GM12864 (cell line): ENCODE data around the gene NOL4L.

Experiments
- DNase-seq: peaks from one replicate; pipeline ENCODE4 v3.0.0-alpha.2; 2011; ENCODE audit warnings: low read depth
- H3K4me3 ChIP-seq: 2 replicates; pipeline ENCODE4 v1.5.1; 2011; ENCODE audit warnings: mild to moderate bottlenecking, low read depth, low read length, control low read depth
- TF ChIP-seq, protein P1 (sequence below): IDR thresholded peaks from 2 replicates; pipeline ENCODE4 v1.5.1; 2011; ENCODE audit warnings: low read depth, mild to moderate bottlenecking, moderate library complexity, low read length, control low read depth, inconsistent platforms; ENCODE audit errors: missing control alignments

The NOL4L gene

DNA sequence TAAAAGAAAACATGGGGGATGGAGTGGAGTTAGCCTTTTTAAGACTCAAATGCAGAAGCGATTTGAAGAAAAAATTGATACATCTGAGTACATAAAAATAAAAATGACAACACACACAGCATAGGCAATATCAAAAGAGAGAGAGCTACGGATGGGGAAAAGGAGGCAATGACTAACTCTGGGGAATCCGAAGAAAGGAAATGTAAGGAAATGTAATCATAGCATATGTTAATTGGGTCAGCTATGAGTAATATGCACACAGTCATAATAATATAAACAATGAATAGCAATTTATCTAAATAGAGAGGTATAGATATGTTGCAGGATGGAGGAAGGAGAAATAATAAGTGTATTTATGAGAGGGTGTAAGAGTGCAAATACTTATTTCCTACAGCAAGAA, 83.4 kb downstream of the NOL4L start:
- DNase-seq = no peak
- TF ChIP-seq, protein P1, sequence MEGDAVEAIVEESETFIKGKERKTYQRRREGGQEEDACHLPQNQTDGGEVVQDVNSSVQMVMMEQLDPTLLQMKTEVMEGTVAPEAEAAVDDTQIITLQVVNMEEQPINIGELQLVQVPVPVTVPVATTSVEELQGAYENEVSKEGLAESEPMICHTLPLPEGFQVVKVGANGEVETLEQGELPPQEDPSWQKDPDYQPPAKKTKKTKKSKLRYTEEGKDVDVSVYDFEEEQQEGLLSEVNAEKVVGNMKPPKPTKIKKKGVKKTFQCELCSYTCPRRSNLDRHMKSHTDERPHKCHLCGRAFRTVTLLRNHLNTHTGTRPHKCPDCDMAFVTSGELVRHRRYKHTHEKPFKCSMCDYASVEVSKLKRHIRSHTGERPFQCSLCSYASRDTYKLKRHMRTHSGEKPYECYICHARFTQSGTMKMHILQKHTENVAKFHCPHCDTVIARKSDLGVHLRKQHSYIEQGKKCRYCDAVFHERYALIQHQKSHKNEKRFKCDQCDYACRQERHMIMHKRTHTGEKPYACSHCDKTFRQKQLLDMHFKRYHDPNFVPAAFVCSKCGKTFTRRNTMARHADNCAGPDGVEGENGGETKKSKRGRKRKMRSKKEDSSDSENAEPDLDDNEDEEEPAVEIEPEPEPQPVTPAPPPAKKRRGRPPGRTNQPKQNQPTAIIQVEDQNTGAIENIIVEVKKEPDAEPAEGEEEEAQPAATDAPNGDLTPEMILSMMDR = no peak

DNA sequence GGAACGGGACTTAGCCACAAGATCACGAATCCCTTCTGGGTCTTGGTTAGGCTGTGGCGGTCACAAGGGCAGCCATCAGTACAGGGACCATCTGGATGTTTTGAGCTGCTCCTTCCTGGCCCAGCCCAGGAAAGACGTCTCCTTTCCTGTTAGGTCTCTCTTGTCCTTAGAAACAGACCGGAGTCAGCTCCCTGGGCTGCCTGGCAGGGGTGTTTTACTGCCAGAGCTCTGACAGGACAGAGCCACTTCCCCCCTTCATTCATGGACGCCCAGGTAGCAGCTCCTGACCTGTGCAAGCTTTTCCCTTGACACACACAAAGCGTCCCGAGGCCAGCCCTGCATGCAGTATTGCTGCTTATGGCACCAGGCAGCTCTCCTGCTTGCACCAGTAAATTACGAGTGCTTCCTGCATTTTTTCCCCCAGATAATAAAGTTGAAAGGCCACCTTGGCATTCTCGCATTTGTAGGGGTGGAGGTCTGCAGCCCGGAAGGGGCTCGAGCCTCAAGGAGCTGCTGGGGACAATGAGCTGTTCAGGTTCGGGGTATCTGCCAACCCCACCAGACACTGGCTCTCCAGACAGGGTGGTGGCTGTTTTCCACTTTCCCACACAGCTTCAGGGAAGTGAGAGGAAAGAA, 87.4 kb downstream of the NOL4L start:
- TF ChIP-seq, protein P1 = no peak
- no peak for DNase-seq
- no peak overlapping the region for H3K4me3 ChIP-seq

More for the DNA sequence above, 83.4 kb downstream of the NOL4L start:
- no peak overlapping the region for H3K4me3 ChIP-seq

DNA sequence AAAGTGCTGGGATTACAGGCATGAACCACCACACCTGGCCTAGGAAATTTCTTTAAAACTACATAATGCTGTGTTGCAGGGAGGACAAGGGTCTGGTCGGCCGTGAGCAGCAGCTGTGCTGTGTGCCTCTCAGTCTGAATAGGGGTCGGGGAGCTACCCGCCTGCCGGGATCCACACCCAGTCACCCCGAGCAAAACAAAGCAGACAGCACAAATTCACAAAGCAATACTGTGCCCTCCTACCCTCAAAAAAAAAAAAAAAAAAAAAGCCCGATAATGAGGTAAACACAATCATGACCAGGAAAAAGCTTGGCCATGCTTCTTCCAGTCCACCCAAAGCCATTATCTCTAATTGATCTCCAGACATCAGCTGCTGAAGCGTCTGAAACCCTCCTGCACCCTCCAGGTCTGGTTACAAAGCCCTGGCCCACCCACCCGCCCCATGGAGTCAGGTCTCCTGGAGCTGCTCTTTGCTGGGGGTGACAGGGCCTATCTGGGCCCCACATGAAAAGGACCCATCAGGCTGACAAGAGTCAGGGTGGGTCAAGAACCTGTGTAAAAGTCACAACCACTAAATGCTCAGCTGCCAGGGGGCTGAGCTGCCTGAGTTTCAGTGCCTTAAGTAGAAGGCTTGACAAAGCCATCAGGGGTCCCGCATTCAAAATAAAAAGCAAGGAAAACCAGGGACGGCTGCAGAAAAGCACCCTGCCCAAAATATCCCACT, 88.2 kb downstream of the NOL4L start:
- H3K4me3 ChIP-seq = no peak overlapping the region
- no peak for DNase-seq
- TF ChIP-seq, protein P1 = no peak

DNA sequence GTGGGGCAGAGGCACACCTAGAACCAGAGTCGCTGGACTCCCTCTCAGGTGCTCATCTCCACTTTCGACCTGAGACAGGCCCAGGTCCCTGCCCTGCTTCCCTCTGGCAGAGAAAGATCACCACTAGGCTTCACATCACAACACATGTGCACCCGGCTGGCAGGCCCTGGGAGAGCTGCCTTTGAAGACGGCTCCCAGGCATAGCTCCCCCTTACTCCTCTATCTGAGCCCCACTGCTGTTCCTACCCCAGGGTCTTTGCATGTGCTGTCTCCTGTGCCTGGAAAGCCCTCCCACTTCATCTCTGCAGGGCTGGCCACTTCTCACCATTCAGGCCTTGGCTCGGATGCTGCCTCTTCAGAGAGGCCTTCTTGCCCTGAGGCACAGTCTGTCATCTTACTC, 89.2 kb downstream of the NOL4L start:
- no peak overlapping the region for H3K4me3 ChIP-seq
- TF ChIP-seq, protein P1 = no peak
- no peak for DNase-seq

DNA sequence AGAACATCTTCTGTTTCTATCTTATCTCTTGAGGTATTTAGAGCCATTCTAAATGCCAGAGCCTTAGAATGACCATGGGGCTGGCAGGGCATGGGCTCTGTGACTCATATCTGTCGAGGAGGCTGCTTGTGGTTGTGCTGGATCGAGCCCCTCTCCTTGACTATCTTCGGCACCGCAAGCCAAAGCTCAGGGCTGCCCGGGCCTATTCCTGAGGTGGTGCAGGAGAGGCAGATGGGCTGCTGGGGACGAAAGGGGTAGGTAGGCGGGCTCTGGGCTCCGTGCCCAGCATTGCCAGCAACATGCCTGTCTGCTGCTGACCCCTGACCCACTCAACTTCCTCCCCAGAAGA, 89.9 kb downstream of the NOL4L start:
- no peak overlapping the region for H3K4me3 ChIP-seq
- DNase-seq = no peak
- TF ChIP-seq, protein P1 = no peak

DNA sequence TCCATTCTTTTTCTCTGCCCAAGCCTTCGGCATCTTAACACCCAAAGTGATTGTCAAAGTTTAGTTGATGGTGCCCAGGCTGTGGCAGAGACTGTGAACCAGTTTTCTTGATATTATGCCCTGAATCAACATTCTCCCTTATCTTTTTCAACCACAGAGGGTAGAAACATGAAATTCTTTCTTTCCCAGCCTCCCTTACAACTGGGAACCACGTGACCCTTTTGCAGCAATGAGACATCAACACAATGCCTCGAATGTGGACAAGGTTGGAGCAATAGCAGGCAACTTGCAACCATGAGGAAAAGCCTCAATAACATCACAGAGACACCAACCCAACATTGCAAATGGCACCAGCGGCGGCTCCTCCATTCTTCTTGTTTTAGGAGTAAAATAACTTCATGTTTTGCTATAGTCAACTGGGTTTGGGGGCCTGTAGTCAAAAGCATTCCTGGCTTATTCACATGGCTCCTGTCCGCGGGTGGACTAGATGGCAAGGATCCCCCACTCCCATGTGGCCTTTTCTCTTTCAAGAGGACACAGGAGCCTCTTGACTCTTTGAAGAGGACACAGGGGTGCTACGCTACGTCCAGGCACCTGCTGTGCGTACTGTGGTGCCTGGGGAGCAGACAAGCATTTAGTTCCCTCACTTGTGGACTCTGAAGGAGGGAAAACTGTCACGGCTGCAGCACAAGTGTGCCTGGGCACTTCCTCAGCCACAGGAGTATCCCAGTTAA, 90.5 kb downstream of the NOL4L start:
- DNase-seq = no peak
- TF ChIP-seq, protein P1 = no peak
- no peak overlapping the region for H3K4me3 ChIP-seq
